H9 (cell line): ENCODE data around the gene TCFL5. TPM values are rescaled to one million over a fixed set of nuclear protein-coding genes. Genes with fewer than 3 reads are reported as not detected.
A peak's percentile ranks its signal among the peaks of the same experiment; 100 is the strongest.

Source experiments
- DNase-seq: peaks from one replicate; pipeline ENCODE4 v3.0.0-alpha.2; 2017
- H2AFZ ChIP-seq: one replicate; pipeline ENCODE4 v1.6.1; 2013; ENCODE audit warnings: mild to moderate bottlenecking, low read length, control low read depth, moderate library complexity
- H2AK5ac ChIP-seq: 2 replicates; pipeline ENCODE4 v1.6.1; 2013; ENCODE audit warnings: low read length, control low read depth, mixed read lengths; ENCODE audit not compliant: insufficient read length
- H2BK120ac ChIP-seq: one replicate; pipeline ENCODE4 v1.6.1; 2013; ENCODE audit warnings: low read depth, mild to moderate bottlenecking, low read length, control low read depth, inconsistent platforms; ENCODE audit not compliant: poor library complexity, severe bottlenecking
- H2BK12ac ChIP-seq: 2 replicates; pipeline ENCODE4 v1.6.1; 2013; ENCODE audit warnings: low read length, control low read depth, mixed read lengths, low read depth; ENCODE audit not compliant: insufficient read length
- H2BK15ac ChIP-seq: 2 replicates; pipeline ENCODE4 v1.6.1; 2013; ENCODE audit warnings: low read depth, low read length, control low read depth
- H2BK20ac ChIP-seq: one replicate; pipeline ENCODE4 v1.6.1; 2013; ENCODE audit warnings: low read depth, mild to moderate bottlenecking, low read length, control low read depth, inconsistent platforms; ENCODE audit not compliant: poor library complexity, severe bottlenecking
- H2BK5ac ChIP-seq: 2 replicates; pipeline ENCODE4 v1.6.1; 2013; ENCODE audit warnings: low read length, control low read depth, mixed read lengths; ENCODE audit not compliant: insufficient read length
- H3K14ac ChIP-seq: 2 replicates; pipeline ENCODE4 v1.6.1; 2013; ENCODE audit warnings: low read length, control low read depth; ENCODE audit not compliant: insufficient read depth
- H3K18ac ChIP-seq: 2 replicates; pipeline ENCODE4 v1.6.1; 2013; ENCODE audit warnings: low read depth, mild to moderate bottlenecking, mixed read lengths, low read length, control low read depth; ENCODE audit not compliant: insufficient read length
- H3K23ac ChIP-seq: 2 replicates; pipeline ENCODE4 v1.6.1; 2013; ENCODE audit warnings: low read length, control low read depth, mixed read lengths, low read depth; ENCODE audit not compliant: insufficient read length
- H3K23me2 ChIP-seq: 2 replicates; pipeline ENCODE4 v1.6.1; 2013; ENCODE audit warnings: low read depth, mild to moderate bottlenecking, mixed read lengths, low read length, control low read depth; ENCODE audit not compliant: insufficient read length, poor library complexity, severe bottlenecking
- H3K27ac ChIP-seq: 2 replicates; pipeline ENCODE4 v1.5.1; 2013; ENCODE audit warnings: low read length, control low read depth, mixed read lengths, low read depth; ENCODE audit not compliant: insufficient read length
- H3K27me3 ChIP-seq: 2 replicates; pipeline ENCODE4 v1.6.1; 2013; ENCODE audit warnings: low read length, control low read depth, inconsistent platforms; ENCODE audit not compliant: insufficient read depth
- H3K4ac ChIP-seq: 2 replicates; pipeline ENCODE4 v1.6.1; 2013; ENCODE audit warnings: low read depth, mild to moderate bottlenecking, control low read depth, inconsistent platforms, low read length, moderate library complexity
- H3K4me1 ChIP-seq: 2 replicates; pipeline ENCODE4 v1.6.1; 2013; ENCODE audit warnings: low read length, control low read depth, inconsistent platforms; ENCODE audit not compliant: insufficient read depth
- H3K4me2 ChIP-seq: 2 replicates; pipeline ENCODE4 v1.6.1; 2013; ENCODE audit warnings: low read length, control low read depth, mixed read lengths; ENCODE audit not compliant: insufficient read length, insufficient read depth
- H3K56ac ChIP-seq: 2 replicates; pipeline ENCODE4 v1.6.1; 2013; ENCODE audit warnings: low read depth, mild to moderate bottlenecking, mixed read lengths, low read length, control low read depth; ENCODE audit not compliant: insufficient read length
- H3K79me1 ChIP-seq: 2 replicates; pipeline ENCODE4 v1.6.1; 2013; ENCODE audit warnings: low read depth, mild to moderate bottlenecking, moderate library complexity, low read length, control low read depth, inconsistent platforms; ENCODE audit not compliant: insufficient read depth, poor library complexity, severe bottlenecking
- H3K79me2 ChIP-seq: 2 replicates; pipeline ENCODE4 v1.6.1; 2013; ENCODE audit warnings: low read length, control low read depth, inconsistent platforms; ENCODE audit not compliant: insufficient read depth
- H3K9ac ChIP-seq: 2 replicates; pipeline ENCODE4 v1.6.1; 2013; ENCODE audit warnings: low read length, control low read depth, mixed read lengths; ENCODE audit not compliant: insufficient read length; ENCODE audit errors: extremely low read depth
- H3K9me3 ChIP-seq: one replicate; pipeline ENCODE4 v1.6.1; 2013; ENCODE audit warnings: low read depth, low read length, inconsistent platforms; ENCODE audit not compliant: control insufficient read depth
- H3T11ph ChIP-seq: one replicate; pipeline ENCODE4 v1.6.1; 2013; ENCODE audit warnings: mild to moderate bottlenecking, low read length, control low read depth, inconsistent platforms
- H4K20me1 ChIP-seq: one replicate; pipeline ENCODE4 v1.6.1; 2013; ENCODE audit not compliant: control insufficient read depth, insufficient read length, insufficient read depth
- H4K5ac ChIP-seq: 2 replicates; pipeline ENCODE4 v1.6.1; 2013; ENCODE audit warnings: low read depth, mild to moderate bottlenecking, mixed read lengths, low read length, control low read depth; ENCODE audit not compliant: insufficient read length
- H4K8ac ChIP-seq: replicated peaks from 2 replicates; pipeline ENCODE4 v1.6.1; 2013; ENCODE audit warnings: low read length, control low read depth, mixed read lengths, low read depth; ENCODE audit not compliant: insufficient read length
- H4K91ac ChIP-seq: 2 replicates; pipeline ENCODE4 v1.6.1; 2013; ENCODE audit warnings: low read depth, mild to moderate bottlenecking, moderate library complexity, mixed read lengths, low read length, control low read depth; ENCODE audit not compliant: insufficient read length
- H3K27ac Mint-ChIP-seq, 3 experiments: 2 replicates in 2 of 3; 3 replicates in 1 of 3; pipeline ENCODE4 v1.8.0; 2020 to 2021; ENCODE audit warnings: mixed read lengths in 3 of 3, mild to moderate bottlenecking in 1 of 3, moderate library complexity in 1 of 3
- H3K27me3 Mint-ChIP-seq: 2 replicates; pipeline ENCODE4 v1.8.0; 2021; ENCODE audit warnings: low read depth, mild to moderate bottlenecking, moderate library complexity, mixed read lengths
- H3K36me3 Mint-ChIP-seq, 3 experiments: 2 replicates in 2 of 3; 3 replicates in 1 of 3; pipeline ENCODE4 v1.8.0; 2020 to 2021; ENCODE audit warnings: low read depth in 3 of 3, mixed read lengths in 3 of 3; ENCODE audit not compliant: insufficient read depth in 1 of 3
- H3K4me1 Mint-ChIP-seq, 2 experiments: 2 replicates each; pipeline ENCODE4 v1.8.0; 2020; ENCODE audit warnings: mixed read lengths in 2 of 2
- H3K4me3 Mint-ChIP-seq, 2 experiments: 2 replicates in 1 of 2; 3 replicates in 1 of 2; pipeline ENCODE4 v1.8.0; 2020 to 2021; ENCODE audit warnings: mild to moderate bottlenecking in 2 of 2, mixed read lengths in 2 of 2, moderate library complexity in 1 of 2
- H3K9me3 Mint-ChIP-seq, 2 experiments: 2 replicates in 1 of 2; 3 replicates in 1 of 2; pipeline ENCODE4 v1.8.0; 2020; ENCODE audit warnings: mild to moderate bottlenecking in 2 of 2, mixed read lengths in 2 of 2, moderate library complexity in 1 of 2
- WGBS: extraction: QIAGEN DNeasy Blood & Tissue Kit; methylation state at CpG from one replicate; pipeline ENCODE4 v1.1.7; 2013; ENCODE audit warnings: missing lambda C conversion rate, low lambda C conversion rate, mixed read lengths; ENCODE audit not compliant: insufficient read length; ENCODE audit errors: extremely low coverage; 5-methylcytosine and 5-hydroxymethylcytosine counted together
- total RNA-seq: library from RNA; stranded (reverse); gene quantifications from 2 replicates; pipeline ENCODE4 v1.2.1, GENCODE V29; 2021
- TF ChIP-seq, protein P1 (sequence below): fragments of 200-600 bp; sonication (generic); conservative IDR thresholded peaks from 3 replicates; pipeline ENCODE4 v1.8.0; 2021; ENCODE audit warnings: antibody characterized with exemption, mild to moderate bottlenecking

Gene TCFL5
- total RNA-seq, 1 experiment from 2014 or later, result 16.4 TPM

DNA sequence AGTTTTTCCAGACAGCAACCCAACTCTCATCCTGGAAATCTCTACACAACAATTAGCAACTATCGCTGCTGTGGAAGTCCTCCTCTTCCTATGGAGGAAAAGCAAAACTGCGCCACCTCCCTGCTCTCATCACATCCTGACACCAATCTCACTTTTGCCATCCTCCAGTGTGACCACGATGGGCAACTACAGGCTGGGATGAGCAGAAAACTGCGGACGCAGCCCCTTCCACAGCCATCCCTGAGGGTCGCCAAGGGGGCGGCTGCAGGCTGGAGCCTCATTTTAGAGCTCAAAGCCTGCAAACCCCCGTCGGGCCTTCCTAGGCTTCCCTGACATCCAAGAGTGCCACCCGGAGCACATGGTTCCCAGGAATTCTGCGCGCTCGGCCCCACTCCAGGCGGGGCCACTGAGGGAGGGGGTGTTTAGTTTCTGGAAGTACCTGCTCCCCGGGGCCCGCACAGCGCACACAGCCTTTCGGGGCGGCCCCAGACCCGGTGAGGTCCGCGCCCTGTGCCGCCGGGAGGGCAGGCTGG is 1.2 kb downstream of the TCFL5 start:
- peak overlapping the region; percentile 68 to 77 for H3K4me3 Mint-ChIP-seq
- Histone ChIP-seq H4K5ac (no peak overlapping the region), H2BK20ac (no peak overlapping the region), H3K27ac (no peak overlapping the region), H4K91ac (no peak overlapping the region), H3K4me2 (peak overlapping the region; percentile 37), H4K8ac (no peak overlapping the region), H3K56ac (no peak overlapping the region), H2BK15ac (no peak overlapping the region), H3K14ac (no peak overlapping the region), H3K79me2 (no peaks in the 10 kb centered on the region), H3K23ac (no peak overlapping the region), H2AK5ac (no peak overlapping the region), H4K20me1 (peaks cover 2% of the 10 kb centered on the region), H2AFZ (no peak overlapping the region), H2BK120ac (no peak overlapping the region), H3K4me1 (no peaks in the 10 kb centered on the region; the same call in 1 of the 2 replicates), H3K27me3 (no peaks in the 10 kb centered on the region), H3K4ac (no peak overlapping the region), H3K23me2 (peaks cover 3% of the 10 kb centered on the region), H3K9ac (no peak overlapping the region), H3K18ac (no peak overlapping the region), H3K9me3 (no peaks in the 10 kb centered on the region), H2BK12ac (no peak overlapping the region), H2BK5ac (no peak overlapping the region), H3T11ph (no peak overlapping the region), H3K79me1 (no peaks in the 10 kb centered on the region)
- no peak for DNase-seq
- TF ChIP-seq, protein P1, sequence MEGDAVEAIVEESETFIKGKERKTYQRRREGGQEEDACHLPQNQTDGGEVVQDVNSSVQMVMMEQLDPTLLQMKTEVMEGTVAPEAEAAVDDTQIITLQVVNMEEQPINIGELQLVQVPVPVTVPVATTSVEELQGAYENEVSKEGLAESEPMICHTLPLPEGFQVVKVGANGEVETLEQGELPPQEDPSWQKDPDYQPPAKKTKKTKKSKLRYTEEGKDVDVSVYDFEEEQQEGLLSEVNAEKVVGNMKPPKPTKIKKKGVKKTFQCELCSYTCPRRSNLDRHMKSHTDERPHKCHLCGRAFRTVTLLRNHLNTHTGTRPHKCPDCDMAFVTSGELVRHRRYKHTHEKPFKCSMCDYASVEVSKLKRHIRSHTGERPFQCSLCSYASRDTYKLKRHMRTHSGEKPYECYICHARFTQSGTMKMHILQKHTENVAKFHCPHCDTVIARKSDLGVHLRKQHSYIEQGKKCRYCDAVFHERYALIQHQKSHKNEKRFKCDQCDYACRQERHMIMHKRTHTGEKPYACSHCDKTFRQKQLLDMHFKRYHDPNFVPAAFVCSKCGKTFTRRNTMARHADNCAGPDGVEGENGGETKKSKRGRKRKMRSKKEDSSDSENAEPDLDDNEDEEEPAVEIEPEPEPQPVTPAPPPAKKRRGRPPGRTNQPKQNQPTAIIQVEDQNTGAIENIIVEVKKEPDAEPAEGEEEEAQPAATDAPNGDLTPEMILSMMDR, result no peak
- peaks cover 6 to 9% of the 10 kb centered on the region in 2 experiments for H3K9me3 Mint-ChIP-seq
- H3K27me3 Mint-ChIP-seq, result peaks cover 6% of the 10 kb centered on the region
- peaks cover 21 to 29% of the 10 kb centered on the region in 2 experiments for H3K4me1 Mint-ChIP-seq
- H3K36me3 Mint-ChIP-seq, result peaks cover 11 to 22% (median 14%) of the 10 kb centered on the region in 3 experiments; a peak in 6 of 7 replicates
- no peak overlapping the region; a peak in 1 of 7 replicates for H3K27ac Mint-ChIP-seq
- no CpG with 5 or more reads among the region's 24 CpGs for WGBS
